NCI-H2029 treated with DMSO at 0.1 percent for 48 hours (cell line): ENCODE measurements around the gene ACO1.
A peak's percentile ranks its signal among the peaks of the same experiment; 100 is the strongest.
"Not testable (repeated sequence)": the region's sequence is repeated elsewhere in the genome, so short reads cannot be mapped to it uniquely, and the experiment has no call there.

Experiments used
- DNase-seq: peaks from one replicate; lab custom pipeline; 2025; lab: John Stamatoyannopoulos, UW

Gene ACO1

DNA sequence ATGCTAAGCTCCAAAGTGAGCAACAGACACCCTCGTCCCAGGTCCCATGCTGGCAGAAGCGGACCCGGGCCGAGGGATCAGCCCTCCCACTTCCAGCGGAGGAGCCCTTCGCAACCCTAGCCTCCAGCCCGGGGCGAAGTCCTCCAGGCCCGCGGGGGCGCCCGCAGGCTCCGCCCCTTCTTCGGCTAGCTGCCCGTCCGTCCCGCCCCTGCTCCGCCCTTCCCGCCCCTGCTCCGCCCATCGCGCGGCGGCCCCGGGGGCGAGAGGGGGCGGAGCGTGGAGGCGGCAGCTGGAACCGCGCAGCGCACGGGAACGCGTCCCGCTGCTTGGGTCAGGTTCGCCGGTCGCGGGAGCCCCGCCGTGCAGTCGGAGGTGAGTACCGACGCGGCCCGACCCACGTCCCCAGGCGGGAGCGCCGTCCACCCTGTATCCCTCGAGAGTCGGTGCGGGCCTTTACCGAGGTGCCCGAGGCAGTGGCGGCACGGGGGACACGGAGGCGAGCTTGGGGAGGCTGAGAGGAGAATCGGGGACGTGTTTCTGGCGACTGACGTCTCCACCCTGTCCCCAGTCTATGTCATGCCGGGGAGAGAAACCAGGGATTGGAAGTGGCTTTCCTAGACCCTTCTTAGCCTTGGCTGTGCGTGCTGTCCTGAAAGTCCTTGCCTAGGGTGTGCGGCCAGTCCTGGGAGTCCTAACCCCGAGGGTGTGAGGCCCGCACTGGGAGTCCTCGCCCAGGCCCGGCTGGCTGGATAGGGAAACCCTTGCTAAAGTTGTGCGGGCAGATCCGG lies at the start of gene ACO1:
Gene ACO1 (plus strand): TSS at position 280 of the 788 bp plus-strand sequence. CDS start 20,864 bp downstream, outside the sequence.
- DNase-seq = peak; percentile 30

DNA sequence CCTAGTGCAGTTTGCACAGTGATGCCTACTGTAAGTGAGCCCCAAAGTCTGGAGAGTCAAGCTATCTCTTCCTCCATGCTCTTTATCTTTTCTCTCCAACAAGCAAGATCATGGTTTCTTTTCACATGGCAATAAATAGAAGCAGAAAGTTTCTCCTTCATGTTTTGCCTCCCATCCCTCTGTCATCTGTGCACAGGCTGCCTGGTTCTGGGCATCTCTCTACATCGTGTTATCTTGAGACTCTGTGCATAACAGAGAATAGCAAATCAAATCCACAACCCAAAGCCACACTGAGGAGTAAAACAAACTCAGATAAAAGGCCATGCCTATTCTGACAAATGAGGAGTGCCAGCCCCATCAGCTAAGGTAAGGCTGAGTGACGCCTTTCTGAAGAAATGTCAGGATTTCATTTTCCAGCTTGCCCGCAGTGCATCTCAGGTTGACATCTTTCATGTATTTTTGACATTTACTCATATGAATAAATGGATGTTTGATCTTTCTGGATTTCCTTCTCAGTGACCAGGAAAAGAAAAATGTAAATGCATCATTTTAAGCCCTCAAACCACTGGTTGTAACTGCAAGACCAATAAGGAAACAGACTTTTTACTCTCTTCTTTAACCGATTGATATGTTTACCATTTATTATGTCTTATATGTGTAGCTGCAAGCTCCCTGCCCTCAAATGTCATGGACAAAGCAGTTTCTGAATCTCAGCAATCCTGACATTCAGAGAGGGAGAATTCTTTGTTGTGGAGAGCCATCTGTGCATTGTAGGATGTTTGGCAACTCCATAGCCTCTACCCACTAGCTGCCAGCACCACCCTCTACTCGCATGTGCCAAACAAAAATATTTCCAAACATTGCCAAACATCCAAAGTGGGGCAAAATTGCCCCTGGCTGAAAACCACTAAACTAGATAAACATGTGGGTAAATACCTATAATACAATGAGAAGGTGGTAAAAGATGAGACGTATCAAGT lies 49.2 kb upstream of the ACO1 start:
- DNase-seq = no peak

DNA sequence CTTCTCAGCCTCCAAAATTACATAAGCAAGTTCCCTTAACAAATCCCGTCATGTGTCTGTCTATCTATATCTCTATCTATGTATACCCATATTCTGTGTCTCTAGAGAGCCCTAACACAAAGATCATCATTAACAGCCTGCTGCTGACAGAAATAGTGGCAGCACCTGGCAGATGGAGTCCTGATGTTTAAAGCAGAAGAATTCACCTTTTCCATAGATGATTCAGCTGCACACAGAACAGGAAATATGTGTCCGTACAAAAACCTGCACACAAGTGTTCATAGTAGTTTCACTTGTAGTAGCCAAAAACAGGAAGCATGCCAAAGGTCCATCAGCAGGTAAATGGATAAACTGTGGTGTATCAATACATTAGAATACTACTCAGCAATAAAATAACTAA lies 45.0 kb upstream of the ACO1 start:
- no peak for DNase-seq

DNA sequence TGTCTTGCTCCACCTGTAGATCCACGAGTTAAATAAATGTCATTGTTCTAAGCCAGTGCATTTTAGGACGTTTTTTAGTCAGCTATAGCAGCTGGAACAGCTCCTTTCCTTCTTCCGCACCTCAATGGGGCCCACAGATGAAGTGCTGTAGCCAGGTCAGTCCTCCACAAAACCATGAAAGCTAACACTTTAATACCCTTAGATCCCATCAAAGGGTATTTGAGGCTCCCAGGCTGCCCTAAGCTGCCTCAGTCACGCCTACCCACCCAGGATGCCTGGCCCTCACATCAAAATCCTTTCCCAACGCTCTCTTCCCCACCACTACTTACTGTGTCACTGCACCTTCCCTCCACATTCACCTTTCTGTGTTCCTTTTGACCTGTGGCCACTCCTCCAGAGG lies 44.1 kb upstream of the ACO1 start:
- no peak for DNase-seq

DNA sequence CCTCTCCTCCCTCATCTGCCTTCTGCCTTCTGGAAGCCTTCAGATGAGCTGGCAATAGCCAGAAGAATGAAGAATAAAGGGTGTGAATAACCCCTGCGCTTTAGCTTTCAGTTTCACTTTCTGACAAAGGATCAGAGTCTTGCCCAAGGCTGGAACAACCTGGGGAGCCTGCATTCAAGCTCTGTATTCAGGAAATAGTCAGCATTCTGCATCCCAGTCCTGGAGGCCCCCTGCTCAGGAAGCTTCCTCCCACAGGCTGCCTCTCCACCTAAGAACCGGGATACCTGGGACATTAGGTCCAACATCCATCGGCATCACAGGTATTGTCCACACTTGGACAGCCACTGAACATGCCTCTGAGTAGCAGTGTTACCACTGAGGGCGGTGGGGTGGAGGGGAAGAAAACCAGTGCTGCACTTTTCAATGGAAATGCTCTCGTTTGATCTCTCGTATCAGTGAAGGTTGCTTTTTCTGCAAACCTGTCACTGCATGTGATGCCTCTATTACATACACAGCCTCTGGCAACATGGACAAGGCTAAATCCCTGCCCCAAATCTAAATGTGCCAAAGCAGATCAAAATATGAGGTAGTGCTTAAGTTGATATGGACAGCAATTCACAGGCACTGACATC lies 39.8 kb upstream of the ACO1 start:
- no peak for DNase-seq

DNA sequence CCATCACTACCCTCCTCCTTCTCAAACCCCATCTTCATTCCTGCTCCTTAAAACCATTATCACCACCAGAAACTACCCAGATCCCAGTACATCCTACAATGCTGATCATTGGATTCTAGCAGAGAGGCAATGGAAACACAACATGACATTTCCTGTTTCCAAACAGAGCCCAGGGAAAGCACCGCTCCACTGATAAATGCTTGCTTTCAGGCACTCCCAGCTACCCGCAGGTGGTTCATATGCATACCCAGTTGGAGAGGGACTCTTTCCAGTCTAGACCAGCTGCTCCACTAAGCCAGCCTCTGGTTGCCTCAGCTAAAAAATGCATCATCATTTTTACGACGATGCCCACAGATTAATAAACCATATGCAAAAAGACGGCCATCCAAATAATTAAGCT lies 39.2 kb upstream of the ACO1 start:
- no peak for DNase-seq

DNA sequence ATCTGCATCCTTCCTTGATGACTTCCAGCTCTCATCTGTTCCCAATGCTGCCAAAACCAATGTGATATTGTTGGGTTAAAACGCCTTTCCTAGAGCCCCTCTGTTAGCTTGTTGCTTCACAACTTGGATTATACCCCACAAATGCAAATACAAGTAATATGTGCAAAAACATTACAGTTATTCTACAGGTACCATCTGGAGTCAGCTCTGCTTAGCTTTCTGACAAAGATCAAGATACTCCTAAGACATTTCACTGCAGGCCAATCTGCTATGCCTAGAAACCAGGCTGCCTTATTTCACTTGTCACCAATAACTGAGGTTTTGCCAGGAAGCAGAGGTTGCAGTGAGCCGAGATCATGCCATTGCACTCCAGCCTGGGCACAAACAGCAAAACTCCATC lies 36.9 kb upstream of the ACO1 start:
- DNase-seq = no peak

DNA sequence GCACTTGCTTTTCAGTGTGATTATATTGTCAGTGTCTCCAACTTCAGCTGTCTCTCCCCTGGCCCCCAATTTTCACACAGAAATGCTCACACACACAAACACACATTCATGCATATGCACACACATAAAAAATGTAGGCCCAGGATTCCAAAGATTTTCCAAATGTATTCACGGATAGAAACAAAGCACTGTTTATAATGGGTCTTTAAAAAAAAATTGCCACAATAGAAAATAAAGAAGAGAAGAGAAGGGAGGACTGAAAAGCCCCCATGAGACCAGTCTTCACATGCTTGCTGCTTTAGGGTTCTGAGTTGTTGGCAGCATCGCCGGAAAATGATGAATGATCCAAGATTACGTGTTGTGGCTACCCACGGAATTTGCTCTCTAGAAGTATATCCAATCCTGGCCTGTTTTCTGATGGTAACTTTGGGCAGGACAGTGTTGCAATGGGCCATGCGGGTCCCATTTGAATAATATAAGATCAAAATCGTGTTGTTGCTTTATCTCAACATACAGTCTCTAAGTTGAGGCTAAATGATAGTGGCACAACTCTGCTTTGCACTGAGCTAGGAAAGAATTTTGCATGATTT lies 36.2 kb upstream of the ACO1 start:
- no peak for DNase-seq

DNA sequence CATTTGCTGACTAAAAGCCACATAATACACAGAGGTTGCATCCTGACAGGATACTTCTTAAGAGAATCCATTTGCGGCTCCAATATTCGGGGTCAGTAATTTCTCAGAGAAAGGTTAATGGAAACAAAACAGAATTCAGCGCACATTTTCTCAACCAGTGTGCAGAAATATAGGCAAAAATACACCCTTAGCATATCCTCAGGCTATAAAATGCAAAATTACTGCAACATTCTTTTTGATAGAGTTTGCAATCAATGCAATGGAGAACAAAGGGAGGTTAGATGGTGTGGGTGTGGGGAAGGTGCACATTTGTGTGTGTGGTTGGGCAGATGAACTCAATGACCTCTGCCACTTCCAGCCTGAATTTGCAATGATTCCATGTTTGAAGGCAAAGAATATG lies 35.4 kb upstream of the ACO1 start:
- DNase-seq = no peak

DNA sequence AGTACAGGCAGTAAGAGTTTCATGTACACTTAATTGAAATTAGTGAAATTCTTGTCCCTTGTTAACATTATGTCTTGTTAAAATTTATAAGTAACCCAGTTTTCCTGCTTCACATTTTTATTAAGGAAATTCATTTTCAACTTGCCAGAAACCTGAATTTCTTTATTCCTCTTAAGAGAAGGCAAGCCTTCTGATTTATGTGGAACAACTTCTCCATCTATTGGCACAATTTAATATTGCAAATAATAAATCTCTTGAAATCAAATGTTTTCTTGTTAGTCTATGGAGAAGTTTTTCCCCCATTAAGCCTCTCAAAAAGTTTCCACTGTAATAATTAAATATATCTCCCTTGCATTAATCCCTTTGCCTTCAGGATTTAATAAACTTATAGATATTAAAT lies 33.8 kb upstream of the ACO1 start:
- DNase-seq = peak; percentile 3

DNA sequence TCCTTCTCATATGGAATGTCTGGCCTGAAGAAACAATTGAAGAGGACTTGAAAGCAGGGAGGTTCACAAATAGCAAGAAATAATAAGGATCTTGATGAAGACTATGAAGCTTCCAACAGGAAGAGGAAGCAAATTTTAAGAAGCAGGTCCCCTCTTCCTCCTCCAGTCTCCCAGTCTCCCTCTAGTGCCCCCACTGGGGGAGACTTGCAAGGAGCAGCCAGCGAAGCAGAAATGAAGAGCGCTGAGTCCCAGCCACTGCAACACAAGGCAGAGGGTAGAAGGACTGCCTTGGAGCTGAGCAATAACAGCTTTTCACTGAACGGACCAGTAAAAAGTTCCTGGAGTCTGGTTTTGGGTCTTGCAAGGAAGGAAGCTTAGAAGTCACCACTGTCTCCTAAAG lies 32.6 kb upstream of the ACO1 start:
- DNase-seq = no peak

DNA sequence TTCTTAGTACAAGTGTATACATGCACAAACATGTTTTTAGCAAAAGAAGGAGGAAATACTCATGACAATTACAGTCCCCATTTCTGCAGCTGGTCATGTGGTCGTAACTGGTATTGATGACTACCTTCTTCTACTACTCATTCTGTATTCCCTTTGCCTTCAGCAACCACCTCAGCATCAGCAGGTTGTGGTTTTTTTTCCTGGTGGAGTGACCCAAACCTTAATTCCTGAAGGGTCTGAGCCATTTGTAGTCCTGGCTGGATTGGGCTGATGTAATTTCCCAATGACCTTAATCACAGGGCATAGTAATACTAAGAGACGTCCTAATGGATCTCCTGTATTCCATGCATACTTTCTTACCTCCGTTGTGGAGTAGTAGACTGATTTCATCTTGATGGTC lies 31.0 kb upstream of the ACO1 start:
- DNase-seq = not testable (repeated sequence)

DNA sequence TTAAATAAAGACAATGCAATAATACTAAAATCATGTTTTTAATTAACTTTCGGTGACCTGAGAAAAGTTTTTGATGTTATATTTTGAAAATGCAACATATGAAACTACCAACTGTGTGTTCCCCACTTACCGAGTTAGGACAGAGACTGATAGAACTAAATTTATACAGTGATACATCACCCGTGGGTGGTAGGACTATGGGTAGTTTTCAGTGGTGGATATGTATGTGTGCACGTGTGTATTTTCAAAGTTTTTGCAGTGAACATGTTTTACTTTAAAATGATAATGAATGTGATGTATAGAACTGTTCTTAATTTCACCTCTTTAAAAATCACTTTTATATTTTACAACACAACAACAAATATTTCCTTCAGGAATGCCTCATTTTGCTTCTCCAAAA lies 25.0 kb upstream of the ACO1 start:
- no peak for DNase-seq

DNA sequence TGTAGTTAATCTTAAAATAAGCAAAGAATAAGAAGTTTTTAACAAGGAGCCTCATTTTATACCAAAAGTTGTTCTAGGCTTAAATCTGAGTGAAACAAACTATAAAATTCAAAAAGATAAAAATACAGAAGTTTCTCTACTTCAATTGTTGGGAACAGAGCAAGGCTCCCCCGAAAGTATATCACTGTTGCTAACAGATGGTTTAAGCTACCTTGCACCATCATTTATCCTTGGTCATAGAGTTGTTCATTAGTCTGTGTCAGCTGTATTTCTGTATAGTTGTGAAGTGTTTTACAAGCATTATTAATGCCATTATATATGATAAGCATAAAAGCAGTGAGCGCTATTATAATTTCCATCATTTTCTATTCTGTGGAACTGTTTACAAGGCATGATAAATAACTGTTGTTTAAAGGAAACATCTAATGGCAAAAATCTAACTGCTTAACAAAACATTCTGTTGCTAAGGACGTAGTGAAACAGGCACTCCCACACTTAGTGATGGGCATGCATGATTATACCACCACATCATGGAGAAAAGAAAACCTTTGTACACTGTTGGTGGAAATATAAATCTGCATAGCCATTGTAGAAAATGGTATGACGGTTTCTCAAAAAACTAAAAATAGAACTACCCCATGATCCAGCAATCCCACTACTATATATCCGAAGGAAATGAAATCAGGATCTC lies 23.3 kb upstream of the ACO1 start:
- no peak for DNase-seq

DNA sequence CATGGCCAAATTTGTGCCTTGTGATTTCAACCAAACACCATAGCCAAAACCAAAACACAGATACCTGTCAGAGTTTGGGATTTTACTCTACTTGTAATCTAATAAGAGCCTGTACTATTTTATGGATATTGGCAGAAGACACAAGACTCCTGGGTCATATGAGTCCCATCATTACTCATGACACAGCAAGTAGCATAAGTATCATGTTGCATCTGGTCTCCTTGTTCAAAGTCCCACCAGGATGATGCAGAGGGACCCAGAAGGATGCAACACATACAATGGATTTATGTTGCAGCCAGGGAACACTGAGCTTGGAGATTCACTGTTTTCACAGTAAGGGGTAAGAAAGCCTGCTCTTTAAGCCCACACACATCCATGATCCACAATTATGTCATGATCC lies 13.2 kb upstream of the ACO1 start:
- DNase-seq = no peak

DNA sequence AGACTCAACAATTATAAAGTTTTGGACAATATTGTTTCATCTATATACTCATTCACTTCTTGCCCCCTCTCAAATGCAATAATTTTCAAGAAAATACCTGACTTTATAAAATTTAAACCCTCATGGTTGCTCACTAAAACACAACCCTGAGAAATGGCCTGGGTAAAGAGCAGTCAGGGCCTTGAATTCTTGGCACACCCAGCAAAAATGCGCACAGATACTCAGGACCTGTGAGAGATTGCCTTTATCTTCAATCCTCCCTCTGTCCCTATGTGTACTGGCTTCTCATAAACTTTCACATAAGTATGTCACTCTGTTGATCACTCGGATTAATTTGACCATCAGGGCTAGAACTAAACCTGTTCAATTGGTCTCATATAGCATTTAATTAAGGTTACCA lies 12.8 kb upstream of the ACO1 start:
- no peak for DNase-seq

DNA sequence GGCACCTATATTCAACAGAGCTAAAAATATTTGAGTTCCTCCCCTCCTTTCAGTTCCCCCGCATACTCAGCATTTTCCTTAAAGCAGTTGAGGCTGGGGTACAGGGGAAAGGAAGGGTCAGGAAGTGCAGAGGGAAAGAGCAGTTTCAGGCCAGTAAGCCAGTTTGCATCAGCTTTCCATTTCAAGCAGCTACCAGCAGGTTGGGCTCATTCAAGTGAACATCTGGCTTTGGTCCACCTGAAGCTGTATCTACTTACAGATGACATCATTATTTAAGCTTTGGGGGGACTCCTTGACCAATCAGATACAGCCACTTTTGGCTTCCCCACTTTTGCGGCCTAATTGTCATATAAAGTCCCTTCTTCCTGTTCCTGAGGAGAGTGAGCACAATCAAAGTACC lies 8.2 kb upstream of the ACO1 start:
- no peak for DNase-seq

DNA sequence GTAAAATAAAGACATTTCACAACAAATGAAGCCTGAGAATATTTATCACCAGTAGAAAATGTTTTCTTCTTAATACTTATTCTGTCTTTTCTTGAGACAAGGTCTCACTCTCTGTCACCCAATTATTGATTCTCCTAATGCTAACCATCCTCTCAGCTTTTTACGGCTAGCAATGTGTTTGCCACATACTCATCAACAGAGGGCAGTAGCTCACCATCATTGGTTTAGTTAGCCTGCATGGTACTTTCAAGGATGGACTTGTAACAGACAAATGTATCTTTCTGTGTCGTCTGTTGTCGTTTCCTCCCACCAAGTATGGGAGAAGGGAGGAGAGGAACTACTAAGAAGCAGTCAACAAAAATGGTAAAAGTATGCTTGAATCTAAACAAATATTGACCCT lies 5.9 kb upstream of the ACO1 start:
- DNase-seq = peak; percentile 67

DNA sequence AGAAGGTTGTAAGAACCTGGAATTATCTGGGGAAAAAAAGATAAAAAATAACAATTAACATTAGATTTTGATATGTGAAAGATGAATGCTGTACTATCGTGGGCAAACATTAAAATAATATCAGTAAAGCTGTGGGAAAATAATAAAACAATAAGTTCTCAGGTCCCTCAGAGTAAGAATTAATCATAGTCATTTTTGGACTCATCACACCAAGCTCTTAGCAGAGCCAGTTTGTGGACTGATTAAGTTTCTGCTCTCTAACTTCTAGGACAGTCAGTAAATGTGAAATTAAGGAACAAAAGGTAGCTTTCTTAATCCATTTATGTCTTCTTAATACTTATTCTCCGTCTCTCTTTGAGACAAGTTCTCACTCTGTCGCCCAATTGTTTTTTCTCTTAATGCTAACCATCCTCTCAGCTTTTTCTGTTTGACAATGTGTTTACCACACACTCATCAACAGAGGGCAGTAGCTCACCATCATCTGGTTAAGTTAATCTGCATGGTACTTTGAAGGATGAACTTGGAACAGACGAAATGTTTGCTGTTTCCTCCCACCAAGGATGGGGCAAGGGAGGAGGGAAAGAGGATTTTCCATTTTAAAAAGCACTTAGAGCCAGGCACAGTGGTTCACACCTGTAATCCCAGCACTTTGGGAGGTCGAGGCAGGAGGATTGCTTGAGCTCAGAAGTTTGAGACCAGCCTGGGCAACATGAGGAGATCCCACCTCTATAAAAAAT lies 5.3 kb upstream of the ACO1 start:
- peak; percentile 72 for DNase-seq

DNA sequence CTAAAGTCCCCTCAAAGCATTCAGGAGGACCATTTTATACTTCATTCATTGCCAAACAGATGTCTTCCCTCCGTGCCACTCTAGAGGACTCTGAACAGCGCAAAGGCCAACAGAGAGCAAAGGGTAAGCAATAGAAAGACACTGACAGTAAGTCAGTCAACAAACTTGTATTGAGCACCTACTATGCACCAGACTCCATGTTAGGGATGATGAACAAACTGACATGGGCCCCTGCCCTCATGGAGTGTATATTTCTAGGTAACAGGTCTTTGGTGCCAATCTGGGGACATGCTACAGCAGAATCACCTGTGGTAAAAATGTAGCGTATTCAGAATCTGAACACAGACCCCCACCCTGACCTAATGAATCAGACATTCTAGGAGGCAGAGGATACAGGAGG lies 3.5 kb upstream of the ACO1 start:
- no peak for DNase-seq
